Mammary epithelial cell (primary cell): ENCODE data around the gene MBD4.

Experiments
- CTCF ChIP-seq, 2 donors: IDR thresholded peaks in 1 of 2; conservative IDR thresholded peaks in 1 of 2; 2 replicates each; pipeline ENCODE4 v1.5.1; 2011 to 2012; ENCODE audit warnings: inconsistent platforms in 2 of 2, low read length in 2 of 2, mild to moderate bottlenecking in 2 of 2, control low read depth in 1 of 2, low read depth in 1 of 2; ENCODE audit not compliant: insufficient read depth in 1 of 2; ENCODE audit errors: extremely low read depth in 1 of 2
- EZH2 ChIP-seq: IDR thresholded peaks from 2 replicates; pipeline ENCODE4 v1.6.1; 2012; ENCODE audit warnings: low read length, inconsistent platforms, borderline replicate concordance

- no peak for TF ChIP-seq CTCF (conservative IDR thresholded peaks at IDR 0.05 in 1 of 2, IDR thresholded peaks at IDR 0.05 in 1 of 2; ENCODE audit: extremely low read depth in 1 of 2, insufficient read depth in 1 of 2, low read depth in 1 of 2, low read length in 2 of 2)
- no peak for TF ChIP-seq EZH2
Observed at GRCh38 chr3:129463094-129463493, 23.3 kb upstream of the MBD4 start.
